GM21576 (cell line): ENCODE data around the gene PLK4.
A peak's percentile ranks its signal among the peaks of the same experiment; 100 is the strongest.

ENCODE experiments used
- ATAC-seq: cut with Tn5 transposase; IDR thresholded peaks from one replicate; pipeline ENCODE4 v1.9.1; 2021; ENCODE audit warnings: mild to moderate bottlenecking, moderate library complexity; ENCODE audit not compliant: unreplicated experiment

PLK4 gene

GRCh38 chr4:127880763-127881562 is at the start of gene PLK4:
Gene PLK4, plus strand, starts transcription at chr4:127880893. Its CDS starts 242 bp downstream, at chr4:127881135.
- peak; percentile 94 for ATAC-seq

- ATAC-seq = peak; percentile 66
These were observed 48.1 kb upstream of the PLK4 start for GRCh38 chr4:127832585-127832984.

- ATAC-seq = no peak
These were observed 36.7 kb upstream of the PLK4 start for GRCh38 chr4:127843704-127844600.

GRCh38 chr4:127844601-127845116 is 36.0 kb upstream of the PLK4 start:
- ATAC-seq = no peak

- no peak for ATAC-seq
These were observed 34.6 kb upstream of the PLK4 start for GRCh38 chr4:127846061-127846460.

- ATAC-seq = no peak
These were observed 33.9 kb upstream of the PLK4 start for GRCh38 chr4:127846765-127847164.

- no peak for ATAC-seq
These were observed 31.0 kb upstream of the PLK4 start for GRCh38 chr4:127849505-127850234.

- ATAC-seq = no peak
These were observed 28.0 kb upstream of the PLK4 start for GRCh38 chr4:127852661-127853060.

- peak; percentile 21 for ATAC-seq
These were observed 24.4 kb upstream of the PLK4 start for GRCh38 chr4:127856196-127856812.

- ATAC-seq = peak; percentile 86
These were observed 23.8 kb upstream of the PLK4 start for GRCh38 chr4:127856813-127857447.

- no peak for ATAC-seq
These were observed 23.1 kb upstream of the PLK4 start for GRCh38 chr4:127857641-127858040.

GRCh38 chr4:127868196-127868595 is 12.5 kb upstream of the PLK4 start:
- no peak for ATAC-seq

- no peak for ATAC-seq
These were observed 10.4 kb upstream of the PLK4 start for GRCh38 chr4:127870281-127870680.

- ATAC-seq = no peak
These were observed 10.0 kb upstream of the PLK4 start for GRCh38 chr4:127870688-127871087.

GRCh38 chr4:127875791-127876190 is 4.9 kb upstream of the PLK4 start:
- ATAC-seq = no peak

GRCh38 chr4:127881563-127881864 is 821 bp downstream of the PLK4 start:
- ATAC-seq = peak; percentile 35

GRCh38 chr4:127888559-127888958 is 7.9 kb downstream of the PLK4 start:
- ATAC-seq = no peak

GRCh38 chr4:127889903-127890302 is 9.2 kb downstream of the PLK4 start:
- no peak for ATAC-seq

- ATAC-seq = no peak
These were observed 15.4 kb downstream of the PLK4 start for GRCh38 chr4:127896069-127896468.

- ATAC-seq = no peak
These were observed 15.8 kb downstream of the PLK4 start for GRCh38 chr4:127896528-127896927.
